Activated T-cell treated with anti-CD3 and anti-CD28 coated beads, Interleukin-2, amount 50 U/mL, for 24 hours (primary cell): ENCODE data around the gene LBR.

Experiments
- DNase-seq: peaks from one replicate; pipeline ENCODE4 v3.0.0-alpha.2; 2020
- H3K27ac Mint-ChIP-seq: 2 replicates; pipeline ENCODE4 v1.8.0; 2020; ENCODE audit warnings: mild to moderate bottlenecking, mixed read lengths
- H3K27me3 Mint-ChIP-seq: 2 replicates; pipeline ENCODE4 v1.8.0; 2020; ENCODE audit warnings: mixed read lengths
- H3K36me3 Mint-ChIP-seq: 2 replicates; pipeline ENCODE4 v1.8.0; 2020; ENCODE audit warnings: low read depth, mixed read lengths
- H3K4me1 Mint-ChIP-seq: 2 replicates; pipeline ENCODE4 v1.8.0; 2020; ENCODE audit warnings: low read depth, mixed read lengths
- H3K4me3 Mint-ChIP-seq: 2 replicates; pipeline ENCODE4 v1.8.0; 2020; ENCODE audit warnings: mild to moderate bottlenecking, moderate library complexity, mixed read lengths
- H3K9me3 Mint-ChIP-seq: 2 replicates; pipeline ENCODE4 v1.8.0; 2020; ENCODE audit warnings: mixed read lengths

Gene LBR

GRCh38 chr1:225425201-225425786 is 2.5 kb downstream of the LBR start:
- H3K4me3 Mint-ChIP-seq, result peak overlapping the region; percentile 90
- no peaks in the 10 kb centered on the region for H3K27me3 Mint-ChIP-seq
- H3K4me1 Mint-ChIP-seq, result peaks cover 65% of the 10 kb centered on the region
- H3K9me3 Mint-ChIP-seq, result no peaks in the 10 kb centered on the region
- peak overlapping the region; percentile 71 for H3K27ac Mint-ChIP-seq
- DNase-seq, result no peak
- peaks cover 54% of the 10 kb centered on the region for H3K36me3 Mint-ChIP-seq

DNA sequence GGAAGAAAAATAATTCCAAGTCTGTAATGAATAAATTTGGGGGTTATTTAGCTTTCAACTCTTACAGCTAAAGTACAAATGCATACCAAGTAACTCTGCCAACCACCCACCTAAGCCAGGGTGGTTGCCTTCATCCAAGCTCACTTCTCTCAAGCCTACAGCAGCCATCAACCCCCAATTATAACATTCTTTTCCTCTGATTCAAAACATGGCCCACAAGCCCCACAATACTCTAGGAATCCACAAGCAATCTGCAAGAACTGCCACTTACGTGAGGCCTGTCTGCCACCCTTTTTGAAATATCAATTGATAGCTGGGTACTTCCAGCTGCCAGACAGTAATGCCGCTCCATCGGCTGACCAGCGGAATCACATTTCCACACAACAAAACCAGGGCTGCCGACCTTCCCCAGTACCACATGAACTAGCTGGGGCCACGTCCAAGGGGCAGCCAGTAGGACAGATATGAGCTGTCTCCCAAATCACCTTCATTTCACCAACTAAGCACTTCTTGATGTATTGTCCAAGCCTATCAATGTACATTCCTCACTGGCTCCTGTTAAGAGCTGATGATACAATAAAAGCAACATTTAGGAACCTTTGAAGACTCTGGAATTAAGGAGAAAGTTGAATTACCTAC is 3.2 kb downstream of the LBR start:
- Mint-ChIP-seq H3K27me3 (no peaks in the 10 kb centered on the region), H3K4me3 (peak overlapping the region; percentile 90), H3K36me3 (peaks cover 60% of the 10 kb centered on the region), H3K9me3 (no peaks in the 10 kb centered on the region), H3K27ac (peak overlapping the region; percentile 63), H3K4me1 (peaks cover 63% of the 10 kb centered on the region)
- DNase-seq, result no peak

- no peak for DNase-seq
- peaks cover 59% of the 10 kb centered on the region for H3K4me1 Mint-ChIP-seq
- H3K9me3 Mint-ChIP-seq, result no peaks in the 10 kb centered on the region
- H3K36me3 Mint-ChIP-seq, result peaks cover 72% of the 10 kb centered on the region
- no peaks in the 10 kb centered on the region for H3K27me3 Mint-ChIP-seq
- H3K27ac Mint-ChIP-seq, result peak overlapping the region; percentile 50
- no peak overlapping the region for H3K4me3 Mint-ChIP-seq
Observed at GRCh38 chr1:225423518-225423855, 4.4 kb downstream of the LBR start.

DNA sequence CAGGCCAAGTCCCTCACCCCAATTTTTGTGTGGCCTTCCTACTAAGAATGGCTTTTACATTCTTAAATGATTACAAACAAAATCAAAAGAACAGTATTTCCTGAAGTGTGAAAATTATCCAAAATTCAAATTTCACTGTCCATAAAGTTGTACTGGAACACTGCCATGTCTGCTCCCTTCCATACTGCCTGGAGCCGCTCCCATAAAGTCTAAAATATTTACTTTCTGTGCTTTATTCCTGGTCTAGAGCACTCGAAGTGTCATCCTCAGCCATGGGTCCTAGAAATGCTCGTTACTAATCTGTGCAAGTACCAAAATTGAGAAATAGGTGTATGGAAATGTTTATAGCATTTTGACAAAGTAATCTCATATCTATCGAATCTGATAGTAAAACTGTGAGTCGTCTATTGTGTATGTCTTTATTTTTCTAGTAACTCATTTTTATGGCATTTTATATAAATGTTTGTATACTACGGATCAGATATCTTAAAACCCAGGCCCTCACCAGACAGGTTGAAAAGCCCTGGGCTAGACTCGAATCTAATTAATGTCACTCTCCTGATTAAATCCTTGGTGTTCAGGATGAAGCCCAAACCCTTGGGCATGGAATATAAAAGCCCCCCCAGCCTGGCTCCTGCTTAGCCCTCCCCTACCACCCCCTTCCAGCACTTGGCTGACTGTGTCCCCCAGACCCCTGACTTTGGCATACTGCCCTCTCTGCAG is 4.9 kb downstream of the LBR start:
- Mint-ChIP-seq H3K27me3 (no peaks in the 10 kb centered on the region), H3K4me3 (no peak overlapping the region), H3K9me3 (no peaks in the 10 kb centered on the region), H3K36me3 (peaks cover 75% of the 10 kb centered on the region), H3K4me1 (peaks cover 59% of the 10 kb centered on the region), H3K27ac (peak overlapping the region; percentile 50)
- DNase-seq, result no peak

DNA sequence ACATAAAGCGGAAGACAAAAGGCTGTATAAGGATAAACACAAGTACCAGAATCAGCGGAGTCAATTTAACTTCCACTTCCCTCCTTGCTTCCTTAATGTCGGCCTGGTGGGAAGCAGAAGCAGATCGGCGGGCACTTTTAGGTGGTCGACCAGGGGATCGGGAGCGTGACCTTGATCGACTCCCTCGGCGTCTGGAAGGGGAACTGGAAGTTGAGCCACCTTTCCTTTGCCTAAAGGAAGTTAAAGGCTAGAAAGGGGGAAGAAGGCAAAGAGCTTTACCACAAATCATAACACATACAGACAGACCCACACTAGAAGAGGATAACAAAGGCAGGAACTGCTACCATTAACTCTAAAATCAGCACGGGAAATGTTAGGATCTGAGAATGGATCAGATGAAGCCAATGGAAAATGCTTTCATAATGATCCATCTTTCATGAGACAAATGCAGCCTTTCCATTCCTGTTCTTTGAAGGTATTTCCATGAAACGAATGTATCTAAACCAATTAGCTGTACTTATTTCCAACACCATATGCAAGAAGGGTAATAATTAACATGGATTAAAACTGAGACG is 5.7 kb downstream of the LBR start:
- peak overlapping the region; percentile 50 for H3K27ac Mint-ChIP-seq

GRCh38 chr1:225418598-225418997 is 9.2 kb downstream of the LBR start:
- Mint-ChIP-seq H3K4me1 (peaks cover 39% of the 10 kb centered on the region), H3K27ac (peak overlapping the region; percentile 13), H3K9me3 (no peaks in the 10 kb centered on the region), H3K36me3 (peaks cover 96% of the 10 kb centered on the region), H3K27me3 (no peaks in the 10 kb centered on the region), H3K4me3 (no peak overlapping the region)
- no peak for DNase-seq

More for the DNA sequence above, 5.7 kb downstream of the LBR start:
- Mint-ChIP-seq H3K4me3 (no peak overlapping the region), H3K4me1 (peaks cover 62% of the 10 kb centered on the region), H3K27me3 (no peaks in the 10 kb centered on the region), H3K9me3 (no peaks in the 10 kb centered on the region), H3K36me3 (peaks cover 82% of the 10 kb centered on the region)
- no peak for DNase-seq

DNA sequence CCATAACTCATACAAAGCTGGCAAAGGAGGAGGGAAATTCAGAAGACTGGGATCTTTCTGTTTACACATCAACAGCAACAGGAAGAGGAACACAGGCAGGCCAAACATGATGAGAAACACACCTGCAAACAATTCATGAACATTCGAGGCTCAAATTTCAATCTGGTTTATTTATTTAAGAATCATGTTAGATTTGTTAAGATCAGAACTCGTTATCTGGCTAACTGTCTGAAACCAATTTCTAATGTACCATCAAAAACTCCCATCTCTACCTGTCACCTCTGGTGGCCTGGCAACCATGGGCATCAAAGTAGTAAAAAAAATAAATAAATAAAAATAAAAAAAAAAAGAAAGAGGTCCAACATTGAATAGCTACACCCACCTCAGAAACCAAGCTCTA is 9.8 kb downstream of the LBR start:
- H3K27ac Mint-ChIP-seq, result peak overlapping the region; percentile 13

GRCh38 chr1:225415967-225416745 is 11.7 kb downstream of the LBR start:
- H3K27me3 Mint-ChIP-seq, result no peaks in the 10 kb centered on the region
- H3K9me3 Mint-ChIP-seq, result no peaks in the 10 kb centered on the region
- H3K27ac Mint-ChIP-seq, result no peak overlapping the region
- peaks cover 98% of the 10 kb centered on the region for H3K36me3 Mint-ChIP-seq
- H3K4me3 Mint-ChIP-seq, result no peak overlapping the region
- H3K4me1 Mint-ChIP-seq, result peaks cover 20% of the 10 kb centered on the region
- no peak for DNase-seq

More for the DNA sequence above, 9.8 kb downstream of the LBR start:
- Mint-ChIP-seq H3K4me3 (no peak overlapping the region), H3K4me1 (peaks cover 33% of the 10 kb centered on the region), H3K9me3 (no peaks in the 10 kb centered on the region), H3K36me3 (peaks cover 97% of the 10 kb centered on the region), H3K27me3 (no peaks in the 10 kb centered on the region)
- no peak for DNase-seq

- H3K4me3 Mint-ChIP-seq, result no peak overlapping the region
- H3K9me3 Mint-ChIP-seq, result no peaks in the 10 kb centered on the region
- H3K4me1 Mint-ChIP-seq, result peaks cover 15% of the 10 kb centered on the region
- DNase-seq, result no peak
- H3K27ac Mint-ChIP-seq, result peak overlapping the region; percentile 45
- no peaks in the 10 kb centered on the region for H3K27me3 Mint-ChIP-seq
- H3K36me3 Mint-ChIP-seq, result peaks cover 97% of the 10 kb centered on the region
Observed at GRCh38 chr1:225415307-225415706, 12.5 kb downstream of the LBR start.

DNA sequence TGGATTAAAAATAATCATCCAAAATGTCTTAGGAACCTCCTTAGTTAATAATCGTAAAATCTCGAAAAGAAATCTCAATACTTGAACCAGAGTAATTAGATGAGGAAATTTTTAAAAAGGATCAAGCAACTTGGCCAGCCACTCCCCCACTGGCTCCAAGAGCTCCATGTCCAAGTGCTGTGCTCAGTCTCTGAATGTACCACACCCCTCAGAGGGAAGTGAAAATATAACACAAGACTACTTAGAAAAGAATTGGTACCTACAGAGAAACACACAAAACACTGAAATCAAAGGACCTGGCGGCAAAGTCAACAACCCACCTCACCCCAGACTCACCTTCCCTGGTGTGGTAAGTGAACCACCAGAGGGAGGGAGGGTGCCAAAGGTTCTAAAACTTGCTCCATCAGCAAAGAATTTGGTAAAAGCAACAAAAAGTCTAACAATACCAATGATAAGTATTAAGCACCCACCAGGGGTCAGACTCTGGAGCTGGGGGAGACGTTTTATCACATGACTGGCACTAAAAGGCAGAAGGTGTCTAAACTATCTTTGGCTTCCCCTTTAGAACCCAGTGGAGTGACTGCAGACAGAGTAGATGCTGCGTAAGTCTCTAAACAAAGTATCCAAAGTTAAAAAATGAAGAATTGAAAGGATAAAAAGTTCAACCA is 14.0 kb downstream of the LBR start:
- no peak overlapping the region for H3K4me3 Mint-ChIP-seq
- H3K27me3 Mint-ChIP-seq, result no peaks in the 10 kb centered on the region
- H3K27ac Mint-ChIP-seq, result peak overlapping the region; percentile 35
- peaks cover 11% of the 10 kb centered on the region for H3K4me1 Mint-ChIP-seq
- DNase-seq, result no peak
- no peaks in the 10 kb centered on the region for H3K9me3 Mint-ChIP-seq
- H3K36me3 Mint-ChIP-seq, result peaks cover 97% of the 10 kb centered on the region

GRCh38 chr1:225412803-225413351 is 15.0 kb downstream of the LBR start:
- H3K36me3 Mint-ChIP-seq, result peaks cover 97% of the 10 kb centered on the region
- no peak overlapping the region for H3K4me3 Mint-ChIP-seq
- no peaks in the 10 kb centered on the region for H3K9me3 Mint-ChIP-seq
- H3K27me3 Mint-ChIP-seq, result no peaks in the 10 kb centered on the region
- H3K4me1 Mint-ChIP-seq, result peaks cover 11% of the 10 kb centered on the region
- H3K27ac Mint-ChIP-seq, result no peak overlapping the region
- no peak for DNase-seq

DNA sequence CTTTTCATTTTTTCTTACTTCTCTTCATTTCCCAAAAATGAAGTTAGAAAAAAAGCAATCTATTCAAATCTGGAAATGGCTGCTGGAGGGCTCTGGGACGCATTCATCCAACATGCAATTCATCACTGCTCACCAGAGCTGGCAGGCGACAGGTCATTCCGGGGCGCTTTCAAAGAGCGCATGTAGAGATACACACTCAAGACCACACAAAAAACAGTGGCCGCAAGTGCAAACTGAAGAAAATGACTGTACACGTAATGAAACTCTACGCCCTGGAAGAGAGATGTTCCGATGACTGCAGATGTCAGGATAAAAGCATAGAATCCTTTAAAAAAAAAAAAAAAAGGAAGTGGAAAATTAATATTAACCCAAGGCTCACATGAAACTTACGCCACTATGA is 15.5 kb downstream of the LBR start:
- no peak for DNase-seq
- H3K4me1 Mint-ChIP-seq, result peaks cover 8% of the 10 kb centered on the region
- peaks cover 97% of the 10 kb centered on the region for H3K36me3 Mint-ChIP-seq
- no peak overlapping the region for H3K27ac Mint-ChIP-seq
- H3K4me3 Mint-ChIP-seq, result no peak overlapping the region
- H3K9me3 Mint-ChIP-seq, result no peaks in the 10 kb centered on the region
- H3K27me3 Mint-ChIP-seq, result no peaks in the 10 kb centered on the region

- Mint-ChIP-seq H3K36me3 (peaks cover 97% of the 10 kb centered on the region), H3K9me3 (no peaks in the 10 kb centered on the region), H3K4me3 (no peak overlapping the region), H3K4me1 (peaks cover 2% of the 10 kb centered on the region), H3K27me3 (no peaks in the 10 kb centered on the region), H3K27ac (no peak overlapping the region)
- no peak for DNase-seq
Observed at GRCh38 chr1:225410036-225410435, 17.8 kb downstream of the LBR start.

DNA sequence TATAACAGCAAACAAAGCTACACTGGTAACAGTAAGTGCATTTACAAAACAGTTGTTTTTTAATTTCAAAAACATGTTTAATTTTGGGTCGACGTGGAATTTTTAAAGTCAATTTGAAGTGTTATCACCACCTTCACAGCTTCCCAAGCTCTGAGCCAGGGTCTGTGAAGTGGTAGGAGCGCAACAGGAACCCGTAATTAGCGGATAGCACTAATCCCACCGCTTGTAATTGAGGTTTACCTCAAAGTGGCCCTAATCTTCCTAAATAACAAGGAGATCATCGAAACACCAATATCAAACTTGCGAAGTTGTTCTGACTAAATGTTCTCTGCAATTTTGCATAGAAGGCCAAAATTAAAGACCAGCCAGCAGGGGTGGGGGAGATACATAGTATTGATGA is 18.8 kb downstream of the LBR start:
- Mint-ChIP-seq H3K4me1 (peaks cover 2% of the 10 kb centered on the region), H3K27ac (no peak overlapping the region), H3K4me3 (no peak overlapping the region), H3K27me3 (no peaks in the 10 kb centered on the region), H3K9me3 (no peaks in the 10 kb centered on the region), H3K36me3 (peaks cover 94% of the 10 kb centered on the region)
- DNase-seq, result no peak
